Spinal cord (tissue), 10 donors: ENCODE results near the gene STRN. TPM values are rescaled to one million over a fixed set of nuclear protein-coding genes. Genes with fewer than 3 reads are reported as not detected.
"Not testable (repeated sequence)": the region's sequence is repeated elsewhere in the genome, so short reads cannot be mapped to it uniquely, and the experiment has no call there.

ENCODE experiments used
- DNase-seq, 6 donors: peaks; one replicate each; pipeline versions ENCODE4 v3.0.0 to v3.0.0-alpha.2; 2013 to 2015; ENCODE audit warnings: low spot score in 6 of 6, low read depth in 4 of 6
- H3K27ac ChIP-seq: one replicate; pipeline ENCODE4 v1.5.1; 2013; ENCODE audit warnings: low read depth, low read length, control low read depth
- H3K27me3 ChIP-seq: one replicate; pipeline ENCODE4 v1.6.1; 2013; ENCODE audit warnings: low read length; ENCODE audit not compliant: control insufficient read depth, insufficient read depth
- H3K36me3 ChIP-seq: one replicate; pipeline ENCODE4 v1.6.1; 2013; ENCODE audit warnings: low read length; ENCODE audit not compliant: control insufficient read depth, insufficient read depth
- H3K4me1 ChIP-seq: one replicate; pipeline ENCODE4 v1.6.1; 2013; ENCODE audit warnings: low read length; ENCODE audit not compliant: control insufficient read depth, insufficient read depth
- H3K4me3 ChIP-seq: one replicate; pipeline ENCODE4 v1.5.1; 2013; ENCODE audit warnings: low read depth, low read length, control low read depth
- H3K9me3 ChIP-seq: one replicate; pipeline ENCODE4 v1.6.1; 2013; ENCODE audit warnings: low read length; ENCODE audit not compliant: control insufficient read depth, insufficient read depth
- WGBS: methylation state at CpG from one replicate; pipeline ENCODE4 v1.1.5; 2013; ENCODE audit warnings: missing lambda C conversion rate; ENCODE audit not compliant: insufficient coverage; 5-methylcytosine and 5-hydroxymethylcytosine counted together
- polyA plus RNA-seq, 2 donors: library from polyadenylated mRNA; unstranded; fragments of 120-200 nt; gene quantifications; one replicate each; pipeline ENCODE4 v1.2.1, GENCODE V29; 2013; ENCODE audit not compliant: insufficient read length in 2 of 2
- total RNA-seq, 2 donors: library from RNA; depleted of rRNA in 1 of 2; stranded (reverse); fragments of 120-200 nt in 1 of 2; fragments of >200 nt in 1 of 2; gene quantifications; one replicate each; pipeline versions ENCODE4 v1.2.3 to v1.2.4, GENCODE V29; 2013 to 2014
- donor health status: healthy.

Gene STRN
- total and polyA plus RNA-seq, 4 donors, result 40.2 to 107 (median 62.8) TPM

GRCh38 chr2:36918307-36918706, 48.0 kb downstream of the STRN start:
- peak in 1 of 6 donors; percentile 14 for DNase-seq
- Histone ChIP-seq H3K27ac (no peak overlapping the region), H3K9me3 (no peaks in the 10 kb centered on the region), H3K36me3 (peaks cover 4% of the 10 kb centered on the region), H3K4me1 (no peaks in the 10 kb centered on the region), H3K4me3 (no peak overlapping the region), H3K27me3 (no peaks in the 10 kb centered on the region)

DNA sequence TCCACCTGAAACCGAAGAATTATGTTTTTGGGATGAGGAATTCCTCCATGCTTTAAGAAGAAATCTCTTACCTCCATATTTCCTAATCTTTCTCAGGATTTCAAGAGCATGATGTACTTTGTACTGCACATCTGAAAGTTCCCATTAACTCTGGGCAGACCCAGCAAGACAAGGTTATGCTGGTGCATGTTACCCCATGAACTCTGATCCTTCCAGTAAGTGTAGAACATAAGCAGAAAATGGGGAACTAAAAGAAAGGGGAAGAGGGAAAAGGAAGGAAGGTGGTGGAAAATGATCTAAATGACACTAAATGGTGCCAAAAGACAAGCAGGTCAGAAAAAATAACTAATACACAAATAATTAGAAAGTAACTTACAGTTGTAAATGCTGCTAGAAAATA, 50.7 kb downstream of the STRN start:
- H3K36me3 ChIP-seq, result peaks cover 8% of the 10 kb centered on the region
- WGBS, result no CpG with 5 or more reads among the region's 1 CpG
- DNase-seq, result no peak
- H3K9me3 ChIP-seq, result no peaks in the 10 kb centered on the region
- H3K27ac ChIP-seq, result no peak overlapping the region
- H3K27me3 ChIP-seq, result no peaks in the 10 kb centered on the region
- no peaks in the 10 kb centered on the region for H3K4me1 ChIP-seq
- no peak overlapping the region for H3K4me3 ChIP-seq

DNA sequence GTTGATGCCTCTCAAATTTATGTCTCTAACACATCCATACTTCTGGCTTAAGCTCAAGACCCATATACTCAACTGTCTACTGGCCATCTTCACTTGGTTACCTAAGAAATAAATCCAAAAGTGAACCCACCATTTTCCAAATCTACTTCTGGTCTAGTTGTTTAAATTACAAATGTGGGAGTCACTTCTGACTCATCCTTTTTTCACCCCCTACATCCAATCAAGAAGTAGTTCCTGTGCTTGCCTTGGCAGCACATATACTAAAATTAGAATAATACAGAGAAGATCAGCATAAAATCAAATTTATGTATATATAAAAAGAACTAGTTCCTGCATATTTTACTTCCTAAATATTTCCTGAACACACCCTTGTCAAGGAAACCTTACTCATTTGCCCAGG, 53.6 kb downstream of the STRN start:
- Histone ChIP-seq H3K27me3 (no peaks in the 10 kb centered on the region), H3K9me3 (no peaks in the 10 kb centered on the region), H3K27ac (no peak overlapping the region), H3K36me3 (peaks cover 8% of the 10 kb centered on the region), H3K4me1 (no peaks in the 10 kb centered on the region), H3K4me3 (no peak overlapping the region)
- no peak for DNase-seq

DNA sequence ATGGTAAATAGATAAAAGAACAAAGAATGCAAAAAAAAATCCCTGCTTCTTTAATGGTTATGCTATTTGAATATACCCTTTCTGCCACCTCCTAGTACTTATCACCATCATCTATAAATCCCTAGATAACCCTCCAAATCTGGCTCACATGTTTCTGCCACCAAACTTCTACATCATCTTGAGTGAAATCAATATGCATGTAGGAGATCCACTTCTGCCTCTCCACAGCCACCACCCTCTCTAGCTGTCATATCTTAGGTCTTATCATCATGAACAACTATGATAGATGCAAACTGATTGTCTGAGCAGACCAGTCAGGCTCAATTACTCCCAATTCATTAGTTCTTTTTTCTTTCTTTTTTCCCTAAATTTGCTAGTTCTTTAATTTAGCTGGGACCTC, 55.3 kb downstream of the STRN start:
- DNase-seq, result no peak
- Histone ChIP-seq H3K9me3 (no peaks in the 10 kb centered on the region), H3K36me3 (peaks cover 8% of the 10 kb centered on the region), H3K4me1 (no peaks in the 10 kb centered on the region), H3K4me3 (no peak overlapping the region), H3K27me3 (no peaks in the 10 kb centered on the region), H3K27ac (no peak overlapping the region)

GRCh38 chr2:36906277-36906676, 60.1 kb downstream of the STRN start:
- H3K36me3 ChIP-seq, result no peaks in the 10 kb centered on the region
- H3K4me3 ChIP-seq, result no peak overlapping the region
- no peaks in the 10 kb centered on the region for H3K27me3 ChIP-seq
- H3K9me3 ChIP-seq, result no peaks in the 10 kb centered on the region
- DNase-seq, result no peak
- no peak overlapping the region for H3K27ac ChIP-seq
- 100% methylated on average over 2 of the region's 4 CpGs for WGBS
- no peaks in the 10 kb centered on the region for H3K4me1 ChIP-seq

DNA sequence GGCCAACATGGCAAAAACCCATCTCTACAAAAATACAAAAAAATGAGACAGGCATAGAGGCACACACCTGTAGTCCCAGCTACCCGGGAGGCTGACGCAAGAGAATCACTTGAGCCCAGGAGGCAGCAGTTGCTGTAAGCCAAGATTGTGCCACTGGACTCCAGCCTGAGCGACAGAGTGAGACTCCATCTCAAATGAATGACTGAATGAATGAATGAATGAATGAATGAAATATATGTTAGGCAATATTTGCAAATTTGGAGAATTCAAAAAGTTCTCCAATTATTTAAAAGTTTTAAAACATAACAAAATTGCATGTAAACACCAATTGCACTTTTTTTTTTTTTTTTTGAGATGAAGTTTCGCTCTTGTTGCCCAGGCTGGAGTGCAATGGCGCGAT, 61.7 kb downstream of the STRN start:
- H3K27ac ChIP-seq, result no peak overlapping the region
- DNase-seq, result no peak
- H3K4me1 ChIP-seq, result no peaks in the 10 kb centered on the region
- no peak overlapping the region for H3K4me3 ChIP-seq
- 94% methylated on average over 3 of the region's 6 CpGs for WGBS
- peaks cover 3% of the 10 kb centered on the region for H3K36me3 ChIP-seq
- no peaks in the 10 kb centered on the region for H3K9me3 ChIP-seq
- no peaks in the 10 kb centered on the region for H3K27me3 ChIP-seq

GRCh38 chr2:36902385-36903120, 63.8 kb downstream of the STRN start:
- DNase-seq, result peak in 2 of 6 donors; percentile 21 to 22
- Histone ChIP-seq H3K4me1 (no peaks in the 10 kb centered on the region), H3K36me3 (peaks cover 3% of the 10 kb centered on the region), H3K4me3 (no peak overlapping the region), H3K9me3 (no peaks in the 10 kb centered on the region), H3K27ac (no peak overlapping the region), H3K27me3 (no peaks in the 10 kb centered on the region)
- WGBS, result 60% methylated on average over 1 of the region's 5 CpGs

DNA sequence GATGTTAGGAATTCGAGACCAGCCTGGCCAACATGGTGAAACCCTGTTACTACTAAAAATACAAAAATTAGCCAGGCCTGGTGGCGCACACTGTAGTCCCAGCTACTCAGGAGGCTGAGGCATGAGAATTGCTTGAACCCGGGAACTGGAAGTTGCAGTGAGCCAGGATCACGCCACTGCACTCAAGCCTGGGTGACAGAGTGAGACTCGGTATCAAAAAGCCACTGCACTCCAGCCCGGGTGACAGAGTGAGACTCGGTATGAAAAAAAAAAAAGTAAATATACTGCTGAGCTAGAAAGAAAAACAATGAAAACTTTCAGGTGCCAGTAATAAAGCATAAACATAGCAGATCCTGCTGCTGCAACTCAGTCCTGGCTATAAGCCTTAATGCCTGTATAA, 73.5 kb downstream of the STRN start:
- H3K27ac ChIP-seq, result no peak overlapping the region

DNA sequence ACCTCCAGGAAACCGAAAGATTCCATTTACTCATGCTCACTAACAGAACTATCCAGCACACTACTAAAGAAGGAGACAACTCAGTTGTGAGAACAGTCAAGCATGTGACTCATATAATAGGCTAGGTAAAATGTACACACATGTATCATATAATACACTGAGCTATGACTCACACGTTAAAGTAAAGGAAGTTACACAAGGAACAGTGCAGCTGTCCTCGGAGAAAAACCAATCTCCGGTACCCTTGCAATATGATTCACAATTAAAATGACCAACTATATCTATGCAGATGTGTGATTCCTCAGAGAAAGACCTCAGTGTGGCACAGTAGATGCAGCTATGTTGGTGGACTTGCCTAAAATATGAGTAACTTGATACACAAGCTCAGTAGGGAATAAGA, 76.5 kb downstream of the STRN start:
- Histone ChIP-seq H3K4me3 (no peak overlapping the region), H3K9me3 (no peaks in the 10 kb centered on the region), H3K36me3 (peaks cover 5% of the 10 kb centered on the region), H3K27ac (no peak overlapping the region), H3K27me3 (no peaks in the 10 kb centered on the region), H3K4me1 (no peaks in the 10 kb centered on the region)
- no CpG with 5 or more reads among the region's 4 CpGs for WGBS
- no peak for DNase-seq

More for the DNA sequence above, 73.5 kb downstream of the STRN start:
- Histone ChIP-seq H3K36me3 (peaks cover 5% of the 10 kb centered on the region), H3K27me3 (no peaks in the 10 kb centered on the region), H3K9me3 (no peaks in the 10 kb centered on the region), H3K4me3 (no peak overlapping the region), H3K4me1 (no peaks in the 10 kb centered on the region)
- no peak for DNase-seq
- WGBS, result 87% methylated on average over 6 of the region's 7 CpGs

GRCh38 chr2:36887095-36887494, 79.2 kb downstream of the STRN start:
- H3K4me1 ChIP-seq, H3K27ac ChIP-seq, H3K9me3 ChIP-seq, H3K27me3 ChIP-seq, H3K36me3 ChIP-seq, H3K4me3 ChIP-seq, DNase-seq: not testable (repeated sequence)
- WGBS, result 100% methylated on average over 3 of the region's 9 CpGs
